ENCODE measurements around the gene ARID4A.

GRCh38 chr14:58362798-58363412, 64.5 kb downstream of the ARID4A start:
- TF ChIP-seq MAX (IDR thresholded peaks at IDR 0.05; ENCODE audit: insufficient read depth, insufficient read length), result no peak
- TF ChIP-seq POLR2A (IDR thresholded peaks at IDR 0.05; ENCODE audit: low read depth, low read length), result no peak
- TF ChIP-seq POLR2AphosphoS5 (IDR thresholded peaks at IDR 0.05; ENCODE audit: insufficient read depth, low read depth, low read length), result no peak
- peak in 1 of 2 donors; percentile 20 for TF ChIP-seq CTCF (IDR thresholded peaks at IDR 0.05; ENCODE audit: extremely low read depth in 1 of 2, insufficient read depth in 1 of 2, low read depth in 1 of 2, low read length in 2 of 2)

Data from endothelial cell of umbilical vein (primary cell).